CD14-positive monocyte (primary cell): ENCODE measurements around the gene IL36G. TPM values are rescaled to one million over a fixed set of nuclear protein-coding genes. Genes with fewer than 3 reads are reported as not detected.

Experiments used
- DNase-seq, 3 donors: peaks; one replicate each; pipeline ENCODE4 v3.0.0-alpha.2; 2011 to 2022
- H2AFZ ChIP-seq: 2 replicates; pipeline ENCODE4 v1.6.0; 2012; ENCODE audit warnings: mild to moderate bottlenecking, low read depth, low read length, inconsistent platforms; ENCODE audit not compliant: insufficient read depth, poor library complexity, severe bottlenecking
- H3K27ac ChIP-seq, 2 donors: 1 replicate in 1 of 2; 2 replicates in 1 of 2; pipeline ENCODE4 v1.5.1; 2012 to 2013; ENCODE audit warnings: low read length in 2 of 2, control low read depth in 1 of 2, inconsistent platforms in 1 of 2, low read depth in 1 of 2, mild to moderate bottlenecking in 1 of 2
- H3K27me3 ChIP-seq, 2 donors: one replicate each; pipeline versions ENCODE4 v1.6.0 to v1.6.1; 2011 to 2013; ENCODE audit warnings: low read length in 2 of 2; ENCODE audit not compliant: control insufficient read depth in 2 of 2, insufficient read depth in 2 of 2
- H3K36me3 ChIP-seq, 2 donors: replicated peaks in 1 of 2; 1 replicate in 1 of 2; 2 replicates in 1 of 2; pipeline versions ENCODE4 v1.5.1 to v1.6.1; 2012 to 2013; ENCODE audit warnings: low read length in 2 of 2, control low read depth in 1 of 2, inconsistent platforms in 1 of 2, mild to moderate bottlenecking in 1 of 2; ENCODE audit not compliant: insufficient read depth in 2 of 2, control insufficient read depth in 1 of 2
- H3K4me1 ChIP-seq, 2 donors: 1 replicate in 1 of 2; 2 replicates in 1 of 2; pipeline versions ENCODE4 v1.5.1 to v1.6.1; 2012 to 2013; ENCODE audit warnings: low read length in 2 of 2, control low read depth in 1 of 2, inconsistent platforms in 1 of 2, mild to moderate bottlenecking in 1 of 2, moderate library complexity in 1 of 2; ENCODE audit not compliant: insufficient read depth in 2 of 2, control insufficient read depth in 1 of 2
- H3K4me2 ChIP-seq: replicated peaks from 2 replicates; pipeline ENCODE3; 2012; ENCODE audit warnings: low read length, moderate library complexity, mild to moderate bottlenecking; ENCODE audit not compliant: poor library complexity, severe bottlenecking; ENCODE audit errors: extremely low read depth
- H3K4me3 ChIP-seq, 3 experiments: fragments of 200-600 bp in 1 of 3; sonication (generic) in 1 of 3; replicated peaks in 1 of 3; 1 replicate in 2 of 3; 2 replicates in 1 of 3; pipeline ENCODE4 v1.5.1; 2011 to 2013; ENCODE audit warnings: low read length in 3 of 3, mild to moderate bottlenecking in 3 of 3, control low read depth in 2 of 3, low read depth in 2 of 3, inconsistent platforms in 1 of 3, moderate library complexity in 1 of 3
- H3K79me2 ChIP-seq: 2 replicates; pipeline ENCODE4 v1.6.0; 2012; ENCODE audit warnings: mild to moderate bottlenecking, control low read depth, inconsistent platforms, low read length, moderate library complexity; ENCODE audit not compliant: insufficient read depth
- H3K9ac ChIP-seq: 2 replicates; pipeline ENCODE4 v1.6.0; 2017; ENCODE audit warnings: low read length, mild to moderate bottlenecking; ENCODE audit not compliant: insufficient read depth, poor library complexity, severe bottlenecking
- H3K9me3 ChIP-seq, 2 donors: replicated peaks in 1 of 2; 1 replicate in 1 of 2; 2 replicates in 1 of 2; pipeline versions ENCODE4 v1.5.1 to v1.6.1; 2012 to 2013; ENCODE audit warnings: low read length in 2 of 2, control low read depth in 1 of 2; ENCODE audit not compliant: control insufficient read depth in 1 of 2, insufficient read depth in 1 of 2
- H4K20me1 ChIP-seq: 2 replicates; pipeline ENCODE4 v1.6.0; 2012; ENCODE audit warnings: mild to moderate bottlenecking, low read length, control low read depth, moderate library complexity; ENCODE audit not compliant: insufficient read depth
- H3K27ac Mint-ChIP-seq, 7 donors: one replicate each; pipeline ENCODE4 v1.8.0; 2020; ENCODE audit warnings: mild to moderate bottlenecking in 7 of 7, mixed read lengths in 7 of 7, moderate library complexity in 6 of 7, inconsistent platforms in 2 of 7
- H3K27me3 Mint-ChIP-seq, 3 donors: one replicate each; pipeline ENCODE4 v1.8.0; 2021 to 2022; ENCODE audit warnings: low read depth in 3 of 3, mild to moderate bottlenecking in 3 of 3, mixed read lengths in 3 of 3, moderate library complexity in 3 of 3, inconsistent platforms in 1 of 3
- H3K36me3 Mint-ChIP-seq, 2 donors: one replicate each; pipeline ENCODE4 v1.8.0; 2020; ENCODE audit warnings: mixed read lengths in 2 of 2, inconsistent platforms in 1 of 2, mild to moderate bottlenecking in 1 of 2
- H3K4me1 Mint-ChIP-seq: one replicate; pipeline ENCODE4 v1.8.0; 2020; ENCODE audit warnings: mild to moderate bottlenecking, mixed read lengths
- H3K4me3 Mint-ChIP-seq, 2 donors: one replicate each; pipeline ENCODE4 v1.8.0; 2020; ENCODE audit warnings: mild to moderate bottlenecking in 2 of 2, mixed read lengths in 2 of 2, moderate library complexity in 1 of 2
- H3K9me3 Mint-ChIP-seq, 7 donors: one replicate each; pipeline ENCODE4 v1.8.0; 2020 to 2022; ENCODE audit warnings: mixed read lengths in 7 of 7, mild to moderate bottlenecking in 6 of 7, moderate library complexity in 6 of 7, inconsistent platforms in 2 of 7
- CTCF ChIP-seq: fragments of 200-600 bp; IDR thresholded peaks from one replicate; pipeline ENCODE4 v1.8.0; 2022; ENCODE audit warnings: antibody characterized with exemption, mild to moderate bottlenecking
- WGBS: methylation state at CpG from one replicate; pipeline ENCODE4 v1.1.5; 2013; ENCODE audit warnings: missing lambda C conversion rate; ENCODE audit not compliant: insufficient coverage; 5-methylcytosine and 5-hydroxymethylcytosine counted together
- intact Hi-C, 2 donors: fragments of 100-400 bp; cut with micrococcal nuclease; formaldehyde crosslinking; loops; one replicate each; pipeline versions ENCODE4 v1.15.0 to v1.15.1; 2023
- polyA plus RNA-seq, 3 donors: library from polyadenylated mRNA; depleted of rRNA in 1 of 3; unstranded in 2 of 3; stranded (reverse) in 1 of 3; fragments of 300-500 nt in 2 of 3; fragments of >200 nt in 1 of 3; fragmentation: Illumina TruSeq in 2 of 3; gene quantifications; 1 replicate in 2 of 3; 2 replicates in 1 of 3; pipeline ENCODE4 v1.2.3, GENCODE V29; 2012 to 2021

Gene IL36G
- polyA plus RNA-seq, 3 donors = not detected

GRCh38 chr2:112973156-112973555 is 4.7 kb upstream of the IL36G start:
- TF ChIP-seq CTCF = no peak
- no peak for DNase-seq
- 44% methylated on average over 2 of the region's 2 CpGs for WGBS
- Mint-ChIP-seq H3K36me3 (no peaks in the 10 kb centered on the region), H3K9me3 (peaks cover 0 to 4% (median 0%) of the 10 kb centered on the region in 7 donors), H3K27ac (no peak overlapping the region), H3K4me1 (no peaks in the 10 kb centered on the region), H3K4me3 (no peak overlapping the region), H3K27me3 (peaks cover 3 to 16% (median 11%) of the 10 kb centered on the region in 3 donors)
- Histone ChIP-seq H3K79me2 (no peaks in the 10 kb centered on the region), H4K20me1 (no peaks in the 10 kb centered on the region), H3K4me2 (no peak overlapping the region), H3K4me1 (no peaks in the 10 kb centered on the region), H3K4me3 (no peak overlapping the region), H3K27me3 (no peaks in the 10 kb centered on the region), H3K9ac (no peak overlapping the region), H3K9me3 (no peaks in the 10 kb centered on the region), H2AFZ (no peak overlapping the region), H3K27ac (no peak overlapping the region), H3K36me3 (no peaks in the 10 kb centered on the region)
- intact Hi-C loops = no loop called here

- Histone ChIP-seq H3K36me3 (no peaks in the 10 kb centered on the region), H3K9me3 (no peaks in the 10 kb centered on the region), H3K4me2 (no peak overlapping the region), H3K27me3 (no peaks in the 10 kb centered on the region), H3K9ac (no peak overlapping the region), H4K20me1 (no peaks in the 10 kb centered on the region), H3K4me1 (no peaks in the 10 kb centered on the region), H3K27ac (no peak overlapping the region), H3K4me3 (no peak overlapping the region), H2AFZ (no peak overlapping the region), H3K79me2 (no peaks in the 10 kb centered on the region)
- no peaks in the 10 kb centered on the region for H3K36me3 Mint-ChIP-seq
- H3K27me3 Mint-ChIP-seq = peaks cover 3 to 7% (median 4%) of the 10 kb centered on the region in 3 donors
- 83% methylated on average over 1 of the region's 1 CpG for WGBS
- no peaks in the 10 kb centered on the region for H3K9me3 Mint-ChIP-seq
- intact Hi-C loops = no loop called here
- no peak for TF ChIP-seq CTCF
- peaks cover 2% of the 10 kb centered on the region for H3K4me1 Mint-ChIP-seq
- DNase-seq = no peak
- H3K4me3 Mint-ChIP-seq = no peak overlapping the region
- no peak overlapping the region for H3K27ac Mint-ChIP-seq
These were observed 1.9 kb downstream of the IL36G start for GRCh38 chr2:112979731-112980130.
